ENCODE data around the gene TM7SF3. TPM values are rescaled to one million over a fixed set of nuclear protein-coding genes. Genes with fewer than 3 reads are reported as not detected.

TM7SF3 gene
- total and polyA plus RNA-seq, 5 donors from 2014 or later: 21.8 to 68.2 (median 62.2) TPM

GRCh38 chr12:27014859-27015729 is 910 bp upstream of the TM7SF3 start:
- H3K27me3 ChIP-seq (ENCODE audit: control insufficient read depth, insufficient read depth, low read length): no peaks in the 10 kb centered on the region
- no peak for DNase-seq
- H3K36me3 ChIP-seq (ENCODE audit: control insufficient read depth, insufficient read depth, low read length): no peaks in the 10 kb centered on the region
- no peaks in the 10 kb centered on the region for H3K27me3 Mint-ChIP-seq
- no peak for ATAC-seq (ENCODE audit: low read depth in 2 of 2)
- H3K36me3 Mint-ChIP-seq: peaks cover 10% of the 10 kb centered on the region
- H3K4me3 ChIP-seq (ENCODE audit: low read depth, low read length): peak overlapping the region; percentile 77
- peaks cover 42% of the 10 kb centered on the region for H3K4me1 ChIP-seq (ENCODE audit: control insufficient read depth, insufficient read depth, low read length, poor library complexity, severe bottlenecking)
- no peaks in the 10 kb centered on the region for H3K9me3 ChIP-seq (ENCODE audit: control insufficient read depth in 2 of 2, low read length in 2 of 2)
- peak overlapping the region; percentile 90 to 95 (median 94) for H3K4me3 Mint-ChIP-seq
- H3K27ac Mint-ChIP-seq: peak overlapping the region; percentile 95 to 96 (median 96)
- peak overlapping the region; percentile 97 for H3K27ac ChIP-seq (ENCODE audit: insufficient read depth, low read length, poor library complexity, severe bottlenecking)
- peaks cover 29 to 51% (median 43%) of the 10 kb centered on the region in 4 donors for H3K4me1 Mint-ChIP-seq
- no peaks in the 10 kb centered on the region for H3K9me3 Mint-ChIP-seq

- ATAC-seq (ENCODE audit: low read depth in 2 of 2): peak; percentile 6 to 10
- peak overlapping the region; percentile 61 to 96 (median 89) for H3K27ac Mint-ChIP-seq
- Histone ChIP-seq H3K27me3 (ENCODE audit: control insufficient read depth, insufficient read depth, low read length) (no peaks in the 10 kb centered on the region), H3K4me1 (ENCODE audit: control insufficient read depth, insufficient read depth, low read length, poor library complexity, severe bottlenecking) (peaks cover 42% of the 10 kb centered on the region), H3K9me3 (ENCODE audit: control insufficient read depth in 2 of 2, low read length in 2 of 2) (no peaks in the 10 kb centered on the region), H3K4me3 (ENCODE audit: low read depth, low read length) (peak overlapping the region; percentile 93), H3K36me3 (ENCODE audit: control insufficient read depth, insufficient read depth, low read length) (no peaks in the 10 kb centered on the region), H3K27ac (ENCODE audit: insufficient read depth, low read length, poor library complexity, severe bottlenecking) (peak overlapping the region; percentile 97)
- peaks cover 12% of the 10 kb centered on the region for H3K36me3 Mint-ChIP-seq
- peak overlapping the region; percentile 90 to 97 (median 94) for H3K4me3 Mint-ChIP-seq
- peaks cover 39 to 58% (median 48%) of the 10 kb centered on the region in 4 donors for H3K4me1 Mint-ChIP-seq
- peak in 1 of 3 donors; percentile 51 for DNase-seq
- H3K27me3 Mint-ChIP-seq: no peaks in the 10 kb centered on the region
- H3K9me3 Mint-ChIP-seq: no peaks in the 10 kb centered on the region
These were observed 536 bp downstream of the TM7SF3 start for GRCh38 chr12:27013611-27014084.

- peaks cover 42% of the 10 kb centered on the region for H3K4me1 ChIP-seq (ENCODE audit: control insufficient read depth, insufficient read depth, low read length, poor library complexity, severe bottlenecking)
- H3K27ac ChIP-seq (ENCODE audit: insufficient read depth, low read length, poor library complexity, severe bottlenecking): no peak overlapping the region
- H3K27me3 Mint-ChIP-seq: no peaks in the 10 kb centered on the region
- no peaks in the 10 kb centered on the region for H3K9me3 Mint-ChIP-seq
- peaks cover 17% of the 10 kb centered on the region for H3K36me3 Mint-ChIP-seq
- DNase-seq (no peak), ATAC-seq (ENCODE audit: low read depth in 2 of 2) (no peak)
- no peaks in the 10 kb centered on the region for H3K36me3 ChIP-seq (ENCODE audit: control insufficient read depth, insufficient read depth, low read length)
- H3K4me1 Mint-ChIP-seq: peaks cover 42 to 64% (median 52%) of the 10 kb centered on the region in 4 donors
- peak overlapping the region; percentile 93 for H3K4me3 ChIP-seq (ENCODE audit: low read depth, low read length)
- H3K9me3 ChIP-seq (ENCODE audit: control insufficient read depth in 2 of 2, low read length in 2 of 2): no peaks in the 10 kb centered on the region
- H3K27ac Mint-ChIP-seq: peak overlapping the region in 1 of 3 donors; percentile 53
- H3K4me3 Mint-ChIP-seq: peak overlapping the region; percentile 90 to 97 (median 94)
- no peaks in the 10 kb centered on the region for H3K27me3 ChIP-seq (ENCODE audit: control insufficient read depth, insufficient read depth, low read length)
These were observed 1.3 kb downstream of the TM7SF3 start for GRCh38 chr12:27012982-27013255.

- Mint-ChIP-seq H3K36me3 (peaks cover 17% of the 10 kb centered on the region), H3K4me3 (peak overlapping the region; percentile 76 to 97 (median 92)), H3K9me3 (no peaks in the 10 kb centered on the region), H3K27me3 (no peaks in the 10 kb centered on the region), H3K4me1 (peaks cover 42 to 66% (median 53%) of the 10 kb centered on the region in 4 donors), H3K27ac (peak overlapping the region in 1 of 3 donors; percentile 53)
- H3K9me3 ChIP-seq (ENCODE audit: control insufficient read depth in 2 of 2, low read length in 2 of 2): no peaks in the 10 kb centered on the region
- DNase-seq (no peak), ATAC-seq (ENCODE audit: low read depth in 2 of 2) (no peak)
- H3K4me3 ChIP-seq (ENCODE audit: low read depth, low read length): peak overlapping the region; percentile 8
- no peaks in the 10 kb centered on the region for H3K36me3 ChIP-seq (ENCODE audit: control insufficient read depth, insufficient read depth, low read length)
- H3K27ac ChIP-seq (ENCODE audit: insufficient read depth, low read length, poor library complexity, severe bottlenecking): no peak overlapping the region
- no peaks in the 10 kb centered on the region for H3K27me3 ChIP-seq (ENCODE audit: control insufficient read depth, insufficient read depth, low read length)
- H3K4me1 ChIP-seq (ENCODE audit: control insufficient read depth, insufficient read depth, low read length, poor library complexity, severe bottlenecking): peaks cover 42% of the 10 kb centered on the region
These were observed 1.8 kb downstream of the TM7SF3 start for GRCh38 chr12:27012239-27012981.

- DNase-seq (peak in 1 of 3 donors; percentile 29), ATAC-seq (ENCODE audit: low read depth in 2 of 2) (no peak)
- Mint-ChIP-seq H3K9me3 (no peaks in the 10 kb centered on the region), H3K4me1 (peaks cover 39 to 63% (median 50%) of the 10 kb centered on the region in 4 donors), H3K27me3 (no peaks in the 10 kb centered on the region), H3K27ac (no peak overlapping the region), H3K4me3 (peak overlapping the region in 1 of 4 donors; percentile 90), H3K36me3 (peaks cover 17% of the 10 kb centered on the region)
- H3K27ac ChIP-seq (ENCODE audit: insufficient read depth, low read length, poor library complexity, severe bottlenecking): no peak overlapping the region
- H3K36me3 ChIP-seq (ENCODE audit: control insufficient read depth, insufficient read depth, low read length): no peaks in the 10 kb centered on the region
- peaks cover 30% of the 10 kb centered on the region for H3K4me1 ChIP-seq (ENCODE audit: control insufficient read depth, insufficient read depth, low read length, poor library complexity, severe bottlenecking)
- no peak overlapping the region for H3K4me3 ChIP-seq (ENCODE audit: low read depth, low read length)
- no peaks in the 10 kb centered on the region for H3K27me3 ChIP-seq (ENCODE audit: control insufficient read depth, insufficient read depth, low read length)
- no peaks in the 10 kb centered on the region for H3K9me3 ChIP-seq (ENCODE audit: control insufficient read depth in 2 of 2, low read length in 2 of 2)
These were observed 4.3 kb downstream of the TM7SF3 start for GRCh38 chr12:27009881-27010301.

- H3K4me1 Mint-ChIP-seq: peaks cover 39 to 64% (median 50%) of the 10 kb centered on the region in 4 donors
- no peaks in the 10 kb centered on the region for H3K27me3 Mint-ChIP-seq
These were observed 6.1 kb downstream of the TM7SF3 start for GRCh38 chr12:27008081-27008480.

GRCh38 chr12:27006797-27007467 is 7.3 kb downstream of the TM7SF3 start:
- Mint-ChIP-seq H3K27ac (no peak overlapping the region), H3K4me3 (no peak overlapping the region), H3K27me3 (no peaks in the 10 kb centered on the region), H3K9me3 (no peaks in the 10 kb centered on the region), H3K36me3 (peaks cover 17% of the 10 kb centered on the region), H3K4me1 (peaks cover 39 to 57% (median 48%) of the 10 kb centered on the region in 4 donors)
- Histone ChIP-seq H3K36me3 (ENCODE audit: control insufficient read depth, insufficient read depth, low read length) (peaks cover 2% of the 10 kb centered on the region), H3K27me3 (ENCODE audit: control insufficient read depth, insufficient read depth, low read length) (no peaks in the 10 kb centered on the region), H3K9me3 (ENCODE audit: control insufficient read depth in 2 of 2, low read length in 2 of 2) (no peaks in the 10 kb centered on the region), H3K4me3 (ENCODE audit: low read depth, low read length) (no peak overlapping the region), H3K27ac (ENCODE audit: insufficient read depth, low read length, poor library complexity, severe bottlenecking) (no peak overlapping the region), H3K4me1 (ENCODE audit: control insufficient read depth, insufficient read depth, low read length, poor library complexity, severe bottlenecking) (peaks cover 1% of the 10 kb centered on the region)
- no peak for ATAC-seq (ENCODE audit: low read depth in 2 of 2)
- no peak for DNase-seq

More at GRCh38 chr12:27008081-27008480, 6.1 kb downstream of the TM7SF3 start:
- Mint-ChIP-seq H3K4me3 (peak overlapping the region in 1 of 4 donors; percentile 40), H3K27ac (no peak overlapping the region), H3K9me3 (no peaks in the 10 kb centered on the region), H3K36me3 (peaks cover 17% of the 10 kb centered on the region)
- DNase-seq (no peak), ATAC-seq (ENCODE audit: low read depth in 2 of 2) (no peak)
- H3K4me3 ChIP-seq (ENCODE audit: low read depth, low read length): no peak overlapping the region
- no peaks in the 10 kb centered on the region for H3K9me3 ChIP-seq (ENCODE audit: control insufficient read depth in 2 of 2, low read length in 2 of 2)
- no peak overlapping the region for H3K27ac ChIP-seq (ENCODE audit: insufficient read depth, low read length, poor library complexity, severe bottlenecking)
- peaks cover 13% of the 10 kb centered on the region for H3K4me1 ChIP-seq (ENCODE audit: control insufficient read depth, insufficient read depth, low read length, poor library complexity, severe bottlenecking)
- no peaks in the 10 kb centered on the region for H3K36me3 ChIP-seq (ENCODE audit: control insufficient read depth, insufficient read depth, low read length)
- no peaks in the 10 kb centered on the region for H3K27me3 ChIP-seq (ENCODE audit: control insufficient read depth, insufficient read depth, low read length)

Data from CD4-positive, CD25-positive, alpha-beta regulatory T cell (primary cell).